GM19455 (cell line): ENCODE measurements around the gene NTMT2.
"Not testable (repeated sequence)": the region's sequence is repeated elsewhere in the genome, so short reads cannot be mapped to it uniquely, and the experiment has no call there.

Experiments used
- ATAC-seq: cut with Tn5 transposase; IDR thresholded peaks from one replicate; pipeline ENCODE4 v1.9.1; 2021; ENCODE audit not compliant: unreplicated experiment

The NTMT2 gene

GRCh38 chr1:170156594-170156993, 10.8 kb downstream of the NTMT2 start:
- no peak for ATAC-seq

- no peak for ATAC-seq
These were observed 12.1 kb downstream of the NTMT2 start for GRCh38 chr1:170157820-170158219.

- no peak for ATAC-seq
These were observed 16.9 kb downstream of the NTMT2 start for GRCh38 chr1:170162459-170163246.

DNA sequence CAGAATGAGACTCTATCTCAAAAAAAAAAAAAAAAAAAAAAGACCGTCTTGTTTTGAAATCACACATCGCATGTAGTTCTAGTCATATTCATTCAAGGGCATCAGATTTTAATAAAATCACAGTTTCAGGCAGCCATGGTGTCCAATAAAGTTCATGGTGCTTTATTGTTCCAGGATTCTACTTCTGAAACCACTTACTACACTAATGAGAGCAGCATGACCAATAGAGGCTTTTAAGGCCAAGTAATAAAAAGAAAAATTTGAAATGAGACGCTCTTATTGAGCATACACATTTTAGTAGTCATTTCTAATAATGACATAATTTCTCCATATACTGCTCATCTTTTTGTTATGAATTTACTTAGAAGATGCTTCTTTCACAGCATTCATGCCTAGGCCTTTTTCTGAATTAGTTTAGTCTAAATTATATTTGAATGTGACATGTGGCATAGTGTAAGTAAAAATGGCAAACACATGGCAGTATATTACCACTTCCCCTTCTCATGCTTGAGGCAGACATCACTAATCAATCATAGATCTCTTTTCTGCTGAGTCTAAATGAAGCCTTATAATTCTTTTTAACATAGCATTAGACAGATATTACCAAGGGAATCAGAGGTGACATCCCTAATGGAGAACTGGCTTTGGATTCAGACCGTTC, 18.5 kb downstream of the NTMT2 start:
- ATAC-seq, result no peak

GRCh38 chr1:170166518-170167180, 20.9 kb downstream of the NTMT2 start:
- no peak for ATAC-seq

- ATAC-seq, result no peak
These were observed 22.5 kb downstream of the NTMT2 start for GRCh38 chr1:170168265-170168664.

- not testable (repeated sequence) for ATAC-seq
These were observed 24.8 kb downstream of the NTMT2 start for GRCh38 chr1:170170513-170170912.

DNA sequence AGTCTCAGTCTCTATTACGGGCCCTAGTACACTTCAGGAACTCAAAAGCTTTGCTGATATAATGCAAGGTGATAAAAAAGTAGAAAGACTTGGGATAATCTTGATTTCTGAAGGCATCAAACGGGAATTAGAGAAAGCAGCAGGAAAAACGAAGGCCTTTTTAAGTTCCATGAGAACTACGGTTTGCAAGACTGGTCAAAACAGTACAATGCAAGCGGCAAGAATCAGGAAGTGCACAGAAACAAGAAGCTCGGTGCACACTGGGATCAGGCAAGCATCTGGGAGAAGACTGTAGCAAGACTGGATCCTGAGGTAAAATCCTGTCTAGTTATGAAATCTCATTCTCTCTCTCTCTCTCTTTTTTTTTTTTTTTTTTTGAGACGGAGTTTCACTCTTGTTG, 28.6 kb downstream of the NTMT2 start:
- no peak for ATAC-seq

GRCh38 chr1:170175041-170175440, 29.3 kb downstream of the NTMT2 start:
- ATAC-seq, result no peak

- no peak for ATAC-seq
These were observed 29.7 kb downstream of the NTMT2 start for GRCh38 chr1:170175484-170175883.

GRCh38 chr1:170176772-170177171, 31.0 kb downstream of the NTMT2 start:
- ATAC-seq, result no peak

DNA sequence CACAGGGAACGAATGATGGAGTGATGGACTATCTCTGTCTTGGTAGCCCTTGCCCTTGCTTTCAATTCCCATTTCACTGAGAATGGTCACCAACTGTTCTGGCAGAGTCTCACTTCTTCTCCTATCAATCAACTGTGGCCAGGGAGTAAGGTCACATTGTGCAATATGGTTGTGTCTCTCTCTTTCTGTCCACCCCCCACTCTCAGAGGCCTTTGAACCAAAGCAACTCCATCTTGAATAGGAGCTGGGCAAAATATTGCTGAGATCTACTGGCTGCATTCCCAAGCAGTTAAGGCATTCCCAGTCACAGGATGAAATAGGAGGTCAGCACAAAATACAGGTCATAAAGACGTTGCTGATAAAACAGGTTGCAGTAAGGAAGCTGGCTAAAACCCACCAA, 36.7 kb downstream of the NTMT2 start:
- ATAC-seq, result no peak

GRCh38 chr1:170192546-170192945, 46.8 kb downstream of the NTMT2 start:
- ATAC-seq, result no peak

DNA sequence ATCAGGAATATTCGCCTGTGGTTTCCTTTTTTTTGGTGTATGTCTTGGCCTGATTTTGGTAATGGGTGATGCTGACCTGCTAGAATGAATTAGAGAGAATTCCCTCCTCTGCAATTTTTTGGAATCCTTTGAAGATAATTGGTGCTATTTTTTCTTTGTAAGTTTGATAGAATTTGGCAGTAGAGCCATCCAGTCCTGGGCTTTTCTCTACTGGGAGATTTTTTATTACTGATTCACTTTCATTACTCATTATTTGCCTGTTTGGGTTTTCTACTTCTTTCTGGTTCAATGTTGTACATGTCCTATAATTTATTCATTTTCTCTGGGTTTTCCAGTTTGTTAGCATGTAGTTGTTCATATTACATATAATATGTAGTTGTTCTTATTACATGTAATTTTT, 48.7 kb downstream of the NTMT2 start:
- no peak for ATAC-seq

DNA sequence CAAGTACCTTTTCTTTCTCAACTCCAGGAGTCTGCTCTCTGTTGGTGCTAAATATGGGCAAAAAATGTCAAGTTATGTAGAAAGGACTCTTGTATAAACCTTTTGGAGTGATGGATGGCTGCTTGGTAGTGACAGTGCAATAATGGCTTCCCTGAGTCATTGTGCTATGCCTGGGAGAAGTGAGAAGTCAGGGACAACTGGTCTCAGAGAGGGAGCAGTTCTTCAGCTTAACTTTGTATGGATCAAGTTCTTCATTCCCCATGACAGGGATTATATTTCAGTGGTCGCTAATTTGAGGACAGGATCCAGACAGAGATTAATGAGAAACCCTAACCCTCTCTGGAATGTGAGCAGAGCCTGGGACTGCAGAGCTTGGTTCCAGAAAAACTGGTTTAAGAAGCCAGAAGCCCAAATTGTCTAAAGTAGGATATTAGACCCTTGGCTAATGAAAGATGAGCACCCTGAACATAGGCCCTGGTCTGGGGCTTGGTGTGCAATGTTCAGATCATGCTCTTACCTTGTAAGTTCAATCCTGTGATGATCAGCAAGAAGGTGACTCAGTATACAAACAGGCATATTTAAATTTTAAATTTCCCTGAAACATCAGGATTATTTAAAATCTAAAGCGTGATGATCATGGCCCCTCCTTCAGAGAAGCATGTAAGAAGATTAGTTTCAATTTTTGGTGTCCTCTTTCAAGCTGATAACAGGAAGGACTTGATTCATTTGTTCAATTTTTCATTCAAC, 50.9 kb downstream of the NTMT2 start:
- no peak for ATAC-seq

- ATAC-seq, result no peak
These were observed 52.3 kb downstream of the NTMT2 start for GRCh38 chr1:170198090-170198489.

DNA sequence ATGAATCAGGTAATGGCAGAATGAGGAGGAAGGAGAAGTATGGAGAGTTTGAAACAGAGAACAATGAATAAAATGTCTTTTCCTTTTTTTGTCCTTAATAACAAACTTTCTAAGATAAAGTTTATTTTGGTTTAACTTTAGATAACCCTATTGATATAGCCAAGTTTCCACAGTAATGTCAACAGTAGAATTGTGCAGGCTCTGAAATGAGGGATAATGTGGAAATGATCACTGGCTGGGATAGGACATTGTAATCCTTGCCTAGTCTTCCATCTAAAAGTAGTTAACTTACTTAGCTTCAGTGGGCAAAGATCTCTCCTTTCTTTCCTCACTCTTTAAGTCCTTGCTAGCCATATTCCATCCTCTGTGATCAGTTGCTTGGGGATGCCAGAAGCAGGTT, 52.8 kb downstream of the NTMT2 start:
- ATAC-seq, result no peak

GRCh38 chr1:170200161-170200560, 54.4 kb downstream of the NTMT2 start:
- no peak for ATAC-seq

GRCh38 chr1:170200621-170201397, 55.0 kb downstream of the NTMT2 start:
- no peak for ATAC-seq

- ATAC-seq, result no peak
These were observed 57.9 kb downstream of the NTMT2 start for GRCh38 chr1:170203693-170204092.

GRCh38 chr1:170204121-170204520, 58.4 kb downstream of the NTMT2 start:
- ATAC-seq, result no peak
